ENCODE measurements around the gene FYN.
A peak's percentile ranks its signal among the peaks of the same experiment; 100 is the strongest.

FYN gene

GRCh38 chr6:111745636-111746035 is 127.6 kb downstream of the FYN start:
- no peak for DNase-seq

- no peak for DNase-seq
These were observed 128.1 kb downstream of the FYN start for GRCh38 chr6:111745186-111745585.

GRCh38 chr6:111743862-111744692 is 129.2 kb downstream of the FYN start:
- DNase-seq, result peak; percentile 74

GRCh38 chr6:111743360-111743759 is 129.9 kb downstream of the FYN start:
- DNase-seq, result no peak

GRCh38 chr6:111741177-111741952 is 131.9 kb downstream of the FYN start:
- DNase-seq, result no peak

GRCh38 chr6:111740506-111740905 is 132.7 kb downstream of the FYN start:
- DNase-seq, result no peak

- no peak for DNase-seq
These were observed 134.0 kb downstream of the FYN start for GRCh38 chr6:111739257-111739696.

GRCh38 chr6:111738631-111739030 is 134.6 kb downstream of the FYN start:
- DNase-seq, result no peak

GRCh38 chr6:111738156-111738555 is 135.1 kb downstream of the FYN start:
- DNase-seq, result no peak

- DNase-seq, result no peak
These were observed 136.2 kb downstream of the FYN start for GRCh38 chr6:111737065-111737521.

- no peak for DNase-seq
These were observed 137.1 kb downstream of the FYN start for GRCh38 chr6:111736005-111736608.

- no peak for DNase-seq
These were observed 138.9 kb downstream of the FYN start for GRCh38 chr6:111734068-111735061.

- no peak for DNase-seq
These were observed 140.9 kb downstream of the FYN start for GRCh38 chr6:111732390-111732789.

- peak; percentile 59 for DNase-seq
These were observed 141.6 kb downstream of the FYN start for GRCh38 chr6:111731456-111732195.

- DNase-seq, result peak; percentile 39
These were observed 142.4 kb downstream of the FYN start for GRCh38 chr6:111730864-111731263.

GRCh38 chr6:111727802-111728201 is 145.4 kb downstream of the FYN start:
- DNase-seq, result peak; percentile 45

GRCh38 chr6:111727041-111727440 is 146.2 kb downstream of the FYN start:
- no peak for DNase-seq

GRCh38 chr6:111725446-111726112 is 147.7 kb downstream of the FYN start:
- no peak for DNase-seq

- DNase-seq, result no peak
These were observed 148.7 kb downstream of the FYN start for GRCh38 chr6:111724505-111724904.

- DNase-seq, result no peak
These were observed 149.2 kb downstream of the FYN start for GRCh38 chr6:111724039-111724438.

GRCh38 chr6:111723412-111723970 is 149.8 kb downstream of the FYN start:
- no peak for DNase-seq
